Neural crest cell (in vitro differentiated cells): ENCODE data around the gene PRKN. TPM values are rescaled to one million over a fixed set of nuclear protein-coding genes. Genes with fewer than 3 reads are reported as not detected.
"Not testable (repeated sequence)": the region's sequence is repeated elsewhere in the genome, so short reads cannot be mapped to it uniquely, and the experiment has no call there.

Source experiments
- DNase-seq: peaks from one replicate; pipeline ENCODE4 v3.0.0; 2021; ENCODE audit warnings: low read depth, mixed read lengths, low spot score
- H3K27ac Mint-ChIP-seq: one replicate; pipeline ENCODE4 v1.8.0; 2021; ENCODE audit warnings: mild to moderate bottlenecking, mixed read lengths; ENCODE audit not compliant: unreplicated experiment
- H3K27me3 Mint-ChIP-seq: 2 replicates; pipeline ENCODE4 v1.8.0; 2021; ENCODE audit warnings: low read depth, mild to moderate bottlenecking, mixed read lengths
- H3K36me3 Mint-ChIP-seq: 2 replicates; pipeline ENCODE4 v1.8.0; 2021; ENCODE audit warnings: low read depth, mild to moderate bottlenecking, mixed read lengths
- H3K4me1 Mint-ChIP-seq: 2 replicates; pipeline ENCODE4 v1.8.0; 2021; ENCODE audit warnings: mixed read lengths
- H3K4me3 Mint-ChIP-seq: one replicate; pipeline ENCODE4 v1.8.0; 2021; ENCODE audit warnings: mild to moderate bottlenecking, mixed read lengths
- H3K9me3 Mint-ChIP-seq: 2 replicates; pipeline ENCODE4 v1.8.0; 2021; ENCODE audit warnings: mixed read lengths
- CTCF ChIP-seq: fragments of 200-600 bp; sonication (generic); conservative IDR thresholded peaks from 2 replicates; pipeline ENCODE4 v1.5.0; 2021; ENCODE audit warnings: antibody characterized with exemption, mild to moderate bottlenecking
- total RNA-seq: library from RNA; stranded (reverse); gene quantifications from 2 replicates; pipeline ENCODE4 v1.2.1, GENCODE V29; 2021

The PRKN gene
- total RNA-seq, 1 donor from 2014 or later, result 3.2 TPM

DNA sequence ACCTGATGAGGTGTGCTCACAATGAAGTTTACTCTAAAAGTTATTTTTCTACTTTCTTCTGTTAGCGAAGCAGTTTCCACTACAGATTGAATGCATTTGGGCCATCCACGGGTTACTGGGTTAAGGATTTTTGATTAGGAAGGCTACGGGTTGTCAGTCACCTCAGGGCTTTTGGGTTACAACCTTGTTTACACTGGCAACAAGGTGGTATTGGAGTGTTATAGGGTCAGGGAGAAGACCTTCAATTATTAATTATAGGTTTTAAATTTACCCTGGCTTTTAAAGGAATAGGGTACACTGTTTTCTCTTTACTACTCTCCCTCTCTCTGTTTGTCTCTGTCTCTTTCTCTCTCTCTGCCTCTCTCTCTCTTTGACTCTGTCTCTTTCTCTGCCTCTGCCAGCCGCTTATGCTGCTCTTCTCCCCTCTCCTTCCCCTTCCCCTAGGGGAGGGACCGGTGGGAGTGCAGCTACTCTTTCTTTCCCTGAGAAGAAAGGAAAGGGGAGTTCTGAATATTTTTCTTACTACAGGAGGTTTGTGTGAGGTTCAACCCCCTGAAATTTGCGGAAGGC lies 1413.5 kb downstream of the PRKN start:
- TF ChIP-seq CTCF, result no peak
- Mint-ChIP-seq H3K9me3 (peaks cover 3% of the 10 kb centered on the region), H3K4me3 (no peak overlapping the region), H3K27ac (no peak overlapping the region), H3K4me1 (peaks cover 33% of the 10 kb centered on the region), H3K27me3 (no peaks in the 10 kb centered on the region), H3K36me3 (no peaks in the 10 kb centered on the region)
- no peak for DNase-seq

- H3K36me3 Mint-ChIP-seq, H3K4me3 Mint-ChIP-seq, H3K9me3 Mint-ChIP-seq, DNase-seq, H3K27me3 Mint-ChIP-seq, H3K27ac Mint-ChIP-seq: not testable (repeated sequence)
- peaks cover 27% of the 10 kb centered on the region for H3K4me1 Mint-ChIP-seq
These were observed 1414.1 kb downstream of the PRKN start for GRCh38 chr6:161313475-161313874.

DNA sequence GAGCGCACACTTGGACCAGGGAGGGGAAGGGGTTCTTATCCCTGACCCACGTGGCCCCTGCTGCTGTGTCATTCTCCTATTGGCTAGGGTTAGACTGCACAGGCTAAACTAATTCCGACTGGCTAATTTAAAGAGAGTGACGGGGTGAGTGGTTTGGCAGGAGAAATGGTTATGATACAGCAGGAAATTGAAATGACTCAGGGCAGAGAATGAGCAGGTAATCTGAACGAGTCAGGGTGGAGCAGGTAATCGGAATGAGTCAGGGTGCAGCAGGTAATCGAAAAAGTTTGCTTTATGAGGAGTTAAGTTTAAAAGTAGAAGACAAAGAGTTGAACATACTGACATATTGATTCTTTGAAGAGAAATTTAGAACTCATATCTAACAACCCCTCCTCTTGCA lies 1417.8 kb downstream of the PRKN start:
- H3K4me1 Mint-ChIP-seq, result peaks cover 13% of the 10 kb centered on the region
- H3K27me3 Mint-ChIP-seq, H3K4me3 Mint-ChIP-seq, H3K27ac Mint-ChIP-seq, H3K9me3 Mint-ChIP-seq, DNase-seq, H3K36me3 Mint-ChIP-seq: not testable (repeated sequence)

- H3K9me3 Mint-ChIP-seq, result no peaks in the 10 kb centered on the region
- no peak for TF ChIP-seq CTCF
- H3K4me1 Mint-ChIP-seq, result peaks cover 5% of the 10 kb centered on the region
- H3K27ac Mint-ChIP-seq, result no peak overlapping the region
- DNase-seq, result no peak
- no peaks in the 10 kb centered on the region for H3K27me3 Mint-ChIP-seq
- H3K4me3 Mint-ChIP-seq, result no peak overlapping the region
- H3K36me3 Mint-ChIP-seq, result peaks cover 4% of the 10 kb centered on the region
These were observed 1419.4 kb downstream of the PRKN start for GRCh38 chr6:161308075-161308655.

DNA sequence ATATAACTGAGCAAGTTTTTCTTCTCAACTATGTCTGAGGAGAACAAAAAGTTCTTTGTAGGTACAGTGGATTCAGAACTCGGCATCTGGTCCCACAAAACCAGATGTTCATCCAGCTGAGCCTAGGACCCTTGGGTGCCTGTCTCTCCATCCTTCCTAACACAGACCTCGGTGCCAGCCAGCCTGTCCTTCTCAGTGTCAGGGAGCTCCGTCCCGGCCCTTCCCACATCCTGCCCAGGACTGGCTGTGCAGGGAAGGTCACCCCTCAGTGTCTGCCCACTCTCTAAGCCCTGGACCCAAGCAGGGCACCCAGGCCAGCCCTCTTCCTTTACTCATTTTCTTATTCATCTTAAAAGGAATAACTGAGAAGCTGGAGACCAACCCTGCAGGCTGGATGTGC lies 1421.7 kb downstream of the PRKN start:
- Mint-ChIP-seq H3K4me3 (no peak overlapping the region), H3K27ac (no peak overlapping the region), H3K4me1 (peaks cover 3% of the 10 kb centered on the region), H3K9me3 (no peaks in the 10 kb centered on the region), H3K36me3 (peaks cover 4% of the 10 kb centered on the region), H3K27me3 (no peaks in the 10 kb centered on the region)
- no peak for TF ChIP-seq CTCF
- DNase-seq, result no peak

GRCh38 chr6:161303628-161304340 lies 1423.8 kb downstream of the PRKN start:
- no peak overlapping the region for H3K4me3 Mint-ChIP-seq
- no peak for DNase-seq
- no peak for TF ChIP-seq CTCF

More at GRCh38 chr6:161303628-161304340, 1423.8 kb downstream of the PRKN start:
- Mint-ChIP-seq H3K9me3 (peaks cover 3% of the 10 kb centered on the region), H3K27me3 (no peaks in the 10 kb centered on the region), H3K36me3 (peaks cover 9% of the 10 kb centered on the region), H3K4me1 (peaks cover 3% of the 10 kb centered on the region), H3K27ac (no peak overlapping the region)
